ENCODE measurements around the gene DACH2.

- TF ChIP-seq TAF1 (IDR thresholded peaks at IDR 0.05; ENCODE audit: borderline replicate concordance, insufficient read depth, low read length), result no peak
- no peak for TF ChIP-seq POLR2AphosphoS5 (IDR thresholded peaks at IDR 0.05; ENCODE audit: low read depth, low read length)
- TF ChIP-seq REST (IDR thresholded peaks at IDR 0.05; ENCODE audit: insufficient read depth in 1 of 2, low read depth in 2 of 2, low read length in 2 of 2), result no peak
Observed at GRCh38 chrX:86829786-86830185, 681.5 kb downstream of the DACH2 start.
